Superior temporal gyrus (tissue), 1 donor: ENCODE measurements around the gene DNAH10.
A peak's percentile ranks its signal among the peaks of the same experiment; 100 is the strongest.

Experiments
- DNase-seq: peaks from one replicate; pipeline ENCODE4 v3.0.0-alpha.2; 2016; ENCODE audit errors: extremely low spot score

The DNAH10 gene

DNA sequence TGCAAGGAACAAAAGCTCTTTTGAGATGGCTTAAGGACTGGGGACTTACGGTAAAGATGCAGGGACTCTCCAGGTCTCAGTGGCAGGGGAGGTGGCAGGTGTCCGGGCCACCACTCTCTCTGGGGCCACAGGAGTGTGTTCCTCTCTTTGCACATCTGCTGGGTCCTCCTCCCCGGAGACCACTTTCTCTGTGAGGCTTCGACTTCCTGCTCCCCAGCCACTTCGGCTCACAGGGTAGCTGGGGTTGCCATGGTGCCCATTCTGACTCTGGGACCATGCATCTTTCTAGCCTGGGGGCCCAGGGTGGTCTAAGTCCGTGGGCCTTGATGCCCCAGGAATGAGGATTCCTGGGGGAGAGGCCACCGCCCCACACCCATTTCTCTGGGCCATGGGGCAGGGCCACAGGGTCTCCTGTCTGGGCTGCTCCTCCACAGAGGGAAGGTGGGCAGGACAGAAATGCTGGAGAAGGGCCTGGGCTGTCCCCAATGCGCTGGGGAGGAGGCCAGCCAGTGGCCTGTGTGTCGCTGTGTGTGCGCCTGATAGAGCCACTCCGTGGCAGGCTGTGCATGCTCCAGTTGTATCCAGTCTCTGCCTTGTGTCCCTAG, 172.0 kb downstream of the DNAH10 start:
- no peak for DNase-seq

- DNase-seq: no peak
Observed at GRCh38 chr12:123934829-123935228, 172.7 kb downstream of the DNAH10 start.

GRCh38 chr12:123935956-123936355, 173.9 kb downstream of the DNAH10 start:
- no peak for DNase-seq

GRCh38 chr12:123936471-123936870, 174.4 kb downstream of the DNAH10 start:
- DNase-seq: no peak

- DNase-seq: no peak
Observed at GRCh38 chr12:123936956-123937706, 175.0 kb downstream of the DNAH10 start.

DNA sequence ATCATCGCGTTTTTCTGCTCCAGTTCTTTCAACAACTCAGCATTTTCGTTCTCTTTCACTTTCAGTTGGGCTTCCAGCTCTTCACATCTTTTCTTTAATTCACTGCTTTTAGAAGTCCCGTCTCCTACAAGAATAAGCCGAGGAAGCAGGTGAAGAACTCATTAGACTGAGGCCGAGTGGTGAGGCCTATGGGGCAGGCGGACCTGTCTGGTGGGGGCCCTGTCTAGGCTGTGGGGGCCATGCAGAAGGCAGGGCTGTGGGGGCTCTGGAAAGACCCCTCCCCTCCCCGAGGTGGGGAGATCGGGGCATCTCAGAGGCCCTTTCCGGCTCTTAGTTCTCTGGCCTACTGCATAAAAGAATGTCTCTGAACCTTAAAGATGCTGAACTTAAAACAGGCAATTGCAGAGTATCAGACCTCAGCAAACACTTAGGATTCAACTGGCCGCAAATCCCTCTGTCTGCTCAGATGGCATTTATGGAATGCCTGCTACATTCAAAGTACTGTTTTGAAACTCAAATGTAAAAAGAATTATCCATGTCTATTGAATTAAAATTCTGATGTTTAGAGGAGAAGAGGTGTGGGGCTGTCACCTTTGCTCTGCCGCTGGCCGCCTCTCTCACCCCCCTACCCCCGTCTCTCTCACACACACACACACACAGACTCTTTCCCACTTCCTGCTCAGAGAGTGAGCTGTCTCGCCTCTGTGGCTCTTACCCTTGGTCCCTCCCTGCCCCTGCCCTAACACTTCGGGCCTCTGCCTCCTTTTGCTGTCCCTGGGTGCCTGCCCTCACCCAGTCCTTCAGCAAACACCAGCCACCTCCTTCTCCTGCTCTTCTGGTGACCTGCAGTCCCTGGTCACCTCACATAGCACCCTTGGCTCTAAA, 175.8 kb downstream of the DNAH10 start:
- no peak for DNase-seq

- DNase-seq: no peak
Observed at GRCh38 chr12:123938679-123939480, 176.8 kb downstream of the DNAH10 start.

GRCh38 chr12:123939716-123940626, 177.9 kb downstream of the DNAH10 start:
- peak; percentile 53 for DNase-seq

GRCh38 chr12:123940627-123940966, 178.5 kb downstream of the DNAH10 start:
- no peak for DNase-seq

DNA sequence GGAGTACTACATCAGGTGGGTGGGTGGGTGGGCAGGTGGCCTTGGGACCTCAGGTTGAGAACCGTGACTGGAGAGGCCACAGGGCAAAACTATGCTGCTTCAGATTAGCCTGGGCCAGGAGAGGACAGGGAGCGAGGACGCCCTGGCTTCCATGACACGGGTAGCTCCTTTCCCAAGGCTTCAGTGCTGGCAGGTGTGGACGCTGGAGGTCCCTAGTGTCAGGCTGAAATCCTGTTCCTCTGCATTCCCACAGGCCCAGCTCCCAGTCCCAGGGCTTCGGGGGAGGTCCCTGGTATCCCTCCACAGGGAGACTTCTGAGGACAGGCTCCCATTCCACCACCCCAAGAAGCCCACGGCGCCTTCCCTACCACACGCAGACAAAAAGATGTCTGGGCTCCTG, 178.9 kb downstream of the DNAH10 start:
- no peak for DNase-seq

DNA sequence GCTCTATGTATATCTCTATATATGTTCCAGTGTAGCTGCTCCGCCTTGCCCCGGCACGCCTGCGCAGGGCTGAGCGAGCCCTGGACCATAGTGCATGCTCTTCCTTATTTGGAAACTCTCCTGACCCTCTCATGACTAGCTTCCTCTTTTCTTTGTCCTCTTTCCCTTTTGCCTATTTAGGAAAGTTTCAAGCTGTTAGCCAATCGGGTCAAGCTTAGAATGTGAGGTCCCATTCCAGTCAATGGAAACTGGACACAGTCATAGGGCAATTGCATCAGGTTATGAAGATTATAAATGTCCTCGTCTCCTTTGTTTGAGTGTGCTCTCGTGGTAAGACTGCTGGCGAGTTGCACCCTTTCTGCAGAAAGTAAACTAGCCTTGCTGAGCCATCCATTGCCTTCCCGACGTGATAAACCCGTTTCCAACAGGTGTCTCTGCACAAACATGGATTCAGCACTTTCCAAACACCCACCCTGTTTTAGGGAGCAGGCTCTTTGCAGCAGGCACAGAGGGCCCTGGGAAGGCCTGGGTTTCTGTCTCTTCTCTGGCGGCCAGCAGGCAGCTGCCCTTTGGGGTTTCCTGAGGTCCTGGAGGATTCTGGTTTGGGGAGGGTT, 179.6 kb downstream of the DNAH10 start:
- no peak for DNase-seq

DNA sequence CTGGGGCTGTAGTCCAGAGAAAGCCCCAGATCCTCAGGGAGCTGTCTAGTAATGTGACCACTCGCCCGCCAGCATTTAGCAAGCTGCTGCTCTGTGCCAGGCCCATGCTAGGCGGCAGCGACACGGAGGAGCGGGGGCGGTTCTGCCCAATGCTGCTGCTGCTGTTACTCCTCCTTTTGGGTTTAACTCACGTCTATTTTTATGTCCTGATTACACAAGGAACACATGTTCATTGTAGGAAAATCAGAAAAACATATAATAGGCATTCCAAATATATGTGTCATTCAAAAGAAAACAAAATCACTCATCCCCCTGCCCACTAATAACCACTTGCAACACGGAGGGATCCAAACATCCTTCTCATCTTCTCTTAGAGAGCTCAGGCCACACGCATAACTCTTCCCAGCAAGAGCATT, 180.1 kb downstream of the DNAH10 start:
- DNase-seq: peak; percentile 59

- DNase-seq: no peak
Observed at GRCh38 chr12:123942911-123943648, 181.0 kb downstream of the DNAH10 start.

DNA sequence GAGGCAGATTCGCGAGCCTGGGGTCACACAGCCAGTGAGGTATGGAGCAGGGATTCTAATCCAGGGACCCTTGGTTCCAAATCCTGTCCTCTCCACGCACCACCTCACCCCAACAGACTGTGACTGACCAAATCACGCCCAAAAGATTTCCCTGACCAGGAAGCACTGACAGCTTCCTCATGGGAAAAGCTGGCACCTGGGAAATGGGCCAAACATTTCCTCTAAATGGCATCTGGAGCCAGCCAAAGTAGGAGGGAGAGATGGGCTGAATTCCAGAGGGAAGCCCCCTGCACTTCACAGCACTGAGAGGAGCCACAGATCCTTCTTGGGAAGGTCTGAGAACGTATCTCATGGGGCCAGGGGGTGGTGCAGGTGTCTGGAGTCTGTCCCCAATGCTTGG, 181.7 kb downstream of the DNAH10 start:
- no peak for DNase-seq

DNA sequence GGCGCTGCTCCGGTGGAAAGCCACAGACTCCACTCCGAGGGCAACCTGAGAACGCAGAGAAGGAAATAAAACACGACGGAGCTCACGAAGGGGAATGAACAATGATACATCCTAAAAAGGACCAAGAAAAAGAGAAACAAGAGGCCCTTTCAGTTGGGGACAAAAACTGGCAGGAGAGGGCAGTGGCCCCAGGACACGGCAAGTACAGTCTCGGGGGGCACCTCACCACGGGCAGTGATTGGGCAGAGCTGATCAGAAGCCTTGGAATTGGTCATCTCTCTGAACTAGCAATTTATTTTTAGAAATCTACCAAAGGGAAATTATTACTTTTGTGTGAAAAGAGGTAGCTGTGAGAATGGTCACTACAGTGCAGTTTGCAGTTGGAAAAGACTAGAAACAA, 182.6 kb downstream of the DNAH10 start:
- no peak for DNase-seq

DNA sequence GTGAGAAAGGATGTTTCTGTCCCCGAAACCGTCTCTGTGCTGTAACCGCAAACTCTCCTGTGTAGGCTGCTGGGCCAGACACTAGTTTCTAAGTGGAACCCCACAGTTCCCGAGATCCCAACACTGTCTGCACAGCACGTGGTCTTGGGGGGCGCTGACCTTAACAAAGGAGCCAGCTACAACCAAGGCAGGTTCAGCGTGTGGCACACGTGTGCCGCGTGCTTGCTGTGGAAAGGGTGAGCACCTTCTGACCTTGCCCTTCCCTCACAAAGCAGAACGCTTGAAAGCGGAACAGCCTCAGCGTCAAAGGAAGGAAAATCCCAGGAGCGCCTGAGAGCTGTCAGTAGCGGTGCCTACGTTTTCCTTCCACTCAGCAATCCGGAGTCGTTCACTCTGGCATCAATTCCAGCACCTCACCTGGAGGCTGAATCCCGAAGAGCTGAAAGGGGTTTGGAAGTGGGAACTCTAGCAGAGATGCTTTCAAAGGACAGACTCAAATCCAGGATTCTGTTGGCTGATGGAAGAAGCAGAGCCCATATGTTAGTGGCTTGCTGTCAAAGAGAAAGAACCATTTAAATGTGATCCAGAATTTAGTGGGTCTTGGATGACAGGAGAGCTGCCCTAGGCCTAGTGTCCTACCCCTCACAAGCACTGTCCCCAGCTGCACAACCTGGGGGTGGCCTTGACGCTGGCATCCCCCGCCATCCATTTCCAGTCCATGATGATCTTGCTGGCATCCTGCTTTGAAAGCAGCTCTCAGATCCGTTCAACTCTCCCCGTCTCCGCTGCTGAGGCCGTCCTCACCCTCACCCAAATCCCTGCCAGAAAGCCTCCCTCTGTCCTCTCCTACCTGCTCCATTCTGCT, 183.4 kb downstream of the DNAH10 start:
- no peak for DNase-seq

DNA sequence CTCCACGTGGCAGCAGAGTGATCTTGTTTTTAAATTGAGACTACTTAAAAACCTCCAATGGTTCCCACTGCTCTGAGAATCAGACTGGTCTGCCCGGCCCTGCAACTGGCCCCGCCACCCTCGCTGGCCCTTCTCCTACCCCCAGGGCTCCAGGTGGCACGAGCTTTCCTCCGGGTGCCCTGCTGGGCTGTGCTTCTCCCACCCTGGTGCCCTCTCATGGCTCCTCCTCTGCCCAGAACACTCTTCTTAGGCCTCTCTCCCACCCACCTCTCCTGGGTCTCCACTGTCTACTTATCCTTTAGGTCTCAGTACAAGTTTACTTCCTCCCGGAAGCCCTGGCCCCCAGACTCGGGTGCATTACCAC, 184.0 kb downstream of the DNAH10 start:
- DNase-seq: no peak
